HL-60 (cell line): ENCODE data around the gene WNT11.

Experiments used
- DNase-seq, 2 experiments: peaks; one replicate each; pipeline ENCODE4 v3.0.0-alpha.2; 2010 to 2020; ENCODE audit warnings: low read depth in 1 of 2, low spot score in 1 of 2
- H3K27ac ChIP-seq: fragments of 250-450 bp; sonication (Bioruptor Pico); replicated peaks from 2 replicates; pipeline ENCODE4 v1.5.1; 2020; ENCODE audit warnings: mild to moderate bottlenecking, moderate library complexity
- H3K27me3 ChIP-seq: fragments of 250-450 bp; sonication (Bioruptor Pico); 2 replicates; pipeline ENCODE4 v1.5.1; 2021; ENCODE audit warnings: mild to moderate bottlenecking, moderate library complexity; ENCODE audit not compliant: insufficient read depth, poor library complexity, severe bottlenecking
- H3K4me3 ChIP-seq: replicated peaks from 2 replicates; pipeline ENCODE4 v1.5.1; 2011; ENCODE audit warnings: mild to moderate bottlenecking, control low read depth, low read length; ENCODE audit not compliant: insufficient read depth
- GABPA ChIP-seq: IDR thresholded peaks from 2 replicates; pipeline ENCODE4 v1.6.1; 2012; ENCODE audit warnings: low read depth
- POLR2AphosphoS5 ChIP-seq: IDR thresholded peaks from 2 replicates; pipeline ENCODE4 v1.6.1; 2012; ENCODE audit warnings: low read depth
- SPI1 ChIP-seq: IDR thresholded peaks from 2 replicates; pipeline ENCODE4 v1.6.1; 2012; ENCODE audit warnings: low read depth, mild to moderate bottlenecking, borderline replicate concordance
- TF ChIP-seq, protein P1 (sequence below): IDR thresholded peaks from one replicate; pipeline ENCODE4 v1.5.1; 2011; ENCODE audit warnings: low read length, control low read depth, inconsistent platforms; ENCODE audit not compliant: insufficient read depth
- TF ChIP-seq, protein P2 (sequence below): IDR thresholded peaks from 2 replicates; pipeline ENCODE4 v1.6.1; 2012; ENCODE audit warnings: low read depth; ENCODE audit not compliant: insufficient replicate concordance

The WNT11 gene

DNA sequence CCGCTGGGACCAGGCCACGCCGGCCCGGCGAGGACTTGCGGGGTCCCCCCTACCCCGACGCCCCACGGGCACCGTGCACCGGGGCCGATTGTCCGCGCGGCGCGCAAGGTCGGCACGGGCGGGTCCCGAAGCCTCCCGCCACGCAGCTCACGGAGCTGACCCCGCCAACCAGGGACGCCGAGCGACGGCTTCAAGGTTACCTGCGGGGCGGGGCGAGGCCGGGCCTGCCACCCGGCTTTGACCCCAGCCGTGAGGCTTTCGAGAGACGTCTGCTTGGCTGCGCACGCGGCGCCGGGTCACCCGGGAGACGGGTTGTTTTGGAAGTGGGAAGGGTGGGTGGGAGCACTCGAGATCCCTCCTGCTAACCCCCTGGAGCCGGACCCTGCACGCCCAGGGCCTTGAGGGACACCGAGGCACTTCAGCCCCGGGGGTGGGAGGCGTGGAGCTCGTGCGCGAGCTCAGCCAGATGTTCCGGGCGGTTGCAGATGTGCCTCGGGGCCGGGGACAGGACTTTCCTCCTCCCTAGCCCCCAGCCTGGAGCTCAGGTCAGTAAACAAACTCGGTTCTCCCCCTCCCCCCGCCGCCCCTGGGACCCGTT lies 3.2 kb upstream of the WNT11 start:
- DNase-seq, result no peak
- TF ChIP-seq, protein P1, sequence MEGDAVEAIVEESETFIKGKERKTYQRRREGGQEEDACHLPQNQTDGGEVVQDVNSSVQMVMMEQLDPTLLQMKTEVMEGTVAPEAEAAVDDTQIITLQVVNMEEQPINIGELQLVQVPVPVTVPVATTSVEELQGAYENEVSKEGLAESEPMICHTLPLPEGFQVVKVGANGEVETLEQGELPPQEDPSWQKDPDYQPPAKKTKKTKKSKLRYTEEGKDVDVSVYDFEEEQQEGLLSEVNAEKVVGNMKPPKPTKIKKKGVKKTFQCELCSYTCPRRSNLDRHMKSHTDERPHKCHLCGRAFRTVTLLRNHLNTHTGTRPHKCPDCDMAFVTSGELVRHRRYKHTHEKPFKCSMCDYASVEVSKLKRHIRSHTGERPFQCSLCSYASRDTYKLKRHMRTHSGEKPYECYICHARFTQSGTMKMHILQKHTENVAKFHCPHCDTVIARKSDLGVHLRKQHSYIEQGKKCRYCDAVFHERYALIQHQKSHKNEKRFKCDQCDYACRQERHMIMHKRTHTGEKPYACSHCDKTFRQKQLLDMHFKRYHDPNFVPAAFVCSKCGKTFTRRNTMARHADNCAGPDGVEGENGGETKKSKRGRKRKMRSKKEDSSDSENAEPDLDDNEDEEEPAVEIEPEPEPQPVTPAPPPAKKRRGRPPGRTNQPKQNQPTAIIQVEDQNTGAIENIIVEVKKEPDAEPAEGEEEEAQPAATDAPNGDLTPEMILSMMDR, result no peak
- TF ChIP-seq GABPA (no peak), SPI1 (no peak), POLR2AphosphoS5 (no peak)
- TF ChIP-seq, protein P2, sequence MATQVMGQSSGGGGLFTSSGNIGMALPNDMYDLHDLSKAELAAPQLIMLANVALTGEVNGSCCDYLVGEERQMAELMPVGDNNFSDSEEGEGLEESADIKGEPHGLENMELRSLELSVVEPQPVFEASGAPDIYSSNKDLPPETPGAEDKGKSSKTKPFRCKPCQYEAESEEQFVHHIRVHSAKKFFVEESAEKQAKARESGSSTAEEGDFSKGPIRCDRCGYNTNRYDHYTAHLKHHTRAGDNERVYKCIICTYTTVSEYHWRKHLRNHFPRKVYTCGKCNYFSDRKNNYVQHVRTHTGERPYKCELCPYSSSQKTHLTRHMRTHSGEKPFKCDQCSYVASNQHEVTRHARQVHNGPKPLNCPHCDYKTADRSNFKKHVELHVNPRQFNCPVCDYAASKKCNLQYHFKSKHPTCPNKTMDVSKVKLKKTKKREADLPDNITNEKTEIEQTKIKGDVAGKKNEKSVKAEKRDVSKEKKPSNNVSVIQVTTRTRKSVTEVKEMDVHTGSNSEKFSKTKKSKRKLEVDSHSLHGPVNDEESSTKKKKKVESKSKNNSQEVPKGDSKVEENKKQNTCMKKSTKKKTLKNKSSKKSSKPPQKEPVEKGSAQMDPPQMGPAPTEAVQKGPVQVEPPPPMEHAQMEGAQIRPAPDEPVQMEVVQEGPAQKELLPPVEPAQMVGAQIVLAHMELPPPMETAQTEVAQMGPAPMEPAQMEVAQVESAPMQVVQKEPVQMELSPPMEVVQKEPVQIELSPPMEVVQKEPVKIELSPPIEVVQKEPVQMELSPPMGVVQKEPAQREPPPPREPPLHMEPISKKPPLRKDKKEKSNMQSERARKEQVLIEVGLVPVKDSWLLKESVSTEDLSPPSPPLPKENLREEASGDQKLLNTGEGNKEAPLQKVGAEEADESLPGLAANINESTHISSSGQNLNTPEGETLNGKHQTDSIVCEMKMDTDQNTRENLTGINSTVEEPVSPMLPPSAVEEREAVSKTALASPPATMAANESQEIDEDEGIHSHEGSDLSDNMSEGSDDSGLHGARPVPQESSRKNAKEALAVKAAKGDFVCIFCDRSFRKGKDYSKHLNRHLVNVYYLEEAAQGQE, result no peak
- H3K4me3 ChIP-seq, result peak overlapping the region; percentile 46
- H3K27ac ChIP-seq, result no peak overlapping the region
- peaks cover 47% of the 10 kb centered on the region for H3K27me3 ChIP-seq

DNA sequence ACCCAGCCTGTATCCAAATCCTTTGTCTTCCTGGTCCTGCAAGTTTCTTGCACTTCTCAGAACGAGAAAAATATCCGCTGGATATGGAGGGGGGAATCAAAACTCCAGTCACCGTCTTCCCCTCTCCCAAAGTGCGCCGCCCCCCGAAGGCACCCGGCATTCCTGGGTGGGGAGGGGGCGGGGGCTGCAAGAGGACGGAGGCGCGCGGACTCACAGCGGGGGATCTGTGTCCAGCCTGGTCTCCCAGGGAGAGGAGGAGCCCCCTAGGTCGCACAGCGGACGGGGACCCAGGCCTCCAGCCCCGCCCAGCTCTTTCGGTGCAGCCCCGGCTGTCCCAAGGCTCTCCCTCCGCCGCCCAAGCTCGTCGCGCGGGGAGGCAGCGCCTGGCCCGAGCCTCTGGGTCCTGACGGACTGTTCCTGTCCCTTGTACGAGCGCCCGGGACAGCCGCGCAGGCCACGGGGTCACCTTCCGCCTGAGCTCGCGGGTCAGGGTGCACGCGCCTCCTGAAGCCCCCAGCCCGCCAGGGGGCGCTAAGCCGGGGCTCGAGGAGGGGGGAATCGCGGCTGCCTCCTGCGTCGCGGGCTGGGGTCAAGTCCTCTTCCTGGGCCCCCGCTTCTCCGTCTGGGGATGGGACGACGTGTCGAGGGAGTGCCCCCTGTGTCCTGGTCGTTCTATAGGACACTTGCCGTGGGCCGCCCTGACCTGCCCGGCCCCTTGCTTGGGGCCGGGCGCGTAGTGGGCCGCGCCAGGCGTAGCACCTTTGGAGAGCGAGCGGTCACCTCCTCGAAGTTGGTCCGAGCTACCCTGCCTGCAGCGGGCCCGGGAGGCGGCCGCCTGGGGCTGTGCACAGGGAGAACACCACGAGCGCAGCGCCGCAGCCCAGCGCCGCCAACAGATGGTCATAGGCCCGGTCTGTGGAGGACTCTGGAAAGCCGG lies 2.4 kb upstream of the WNT11 start:
- peak; percentile 66 to 68 for DNase-seq
- H3K4me3 ChIP-seq, result peak overlapping the region; percentile 46
- no peak for TF ChIP-seq SPI1
- TF ChIP-seq, protein P2, result no peak
- TF ChIP-seq GABPA, result no peak
- TF ChIP-seq, protein P1, result peak; percentile 49
- TF ChIP-seq POLR2AphosphoS5, result no peak
- H3K27ac ChIP-seq, result no peak overlapping the region
- peaks cover 52% of the 10 kb centered on the region for H3K27me3 ChIP-seq

DNA sequence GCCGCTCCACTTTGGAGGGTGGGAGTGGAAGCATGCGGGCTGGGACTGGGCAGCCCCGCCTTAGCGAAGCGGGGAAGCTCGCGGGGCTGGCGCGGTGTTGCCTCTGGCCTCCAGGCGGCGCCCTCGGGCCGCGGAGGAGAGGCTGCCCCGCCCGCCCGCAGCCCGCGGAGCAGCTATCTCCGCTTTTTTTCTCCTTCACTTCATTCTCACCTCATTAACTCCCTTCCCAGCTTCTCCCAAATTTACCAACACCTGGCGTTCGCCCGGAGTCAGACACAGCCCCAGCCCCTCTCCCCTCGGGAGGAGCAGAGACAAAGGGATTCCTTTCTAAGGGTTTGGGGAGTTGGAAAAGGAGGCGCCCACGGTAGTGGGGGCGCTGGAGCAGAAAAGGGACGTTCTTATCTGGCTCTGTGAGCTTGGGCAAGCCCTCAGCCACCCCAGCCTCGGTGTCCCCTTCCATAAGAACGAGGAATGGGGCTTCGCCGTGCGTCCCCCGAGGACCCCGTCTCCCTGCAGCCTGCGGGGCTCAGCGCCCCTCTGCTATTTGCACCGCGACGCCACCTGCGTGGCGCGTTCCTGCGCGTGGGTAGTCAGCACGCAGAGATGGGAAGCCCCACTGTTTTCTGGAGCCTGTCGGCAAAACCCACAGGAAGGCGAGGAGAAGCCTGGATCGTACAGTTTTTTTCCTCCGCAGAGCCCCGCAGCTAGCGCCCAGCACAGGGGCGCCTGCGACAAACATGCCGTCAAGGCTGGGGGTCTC lies 1.5 kb upstream of the WNT11 start:
- Histone ChIP-seq H3K27ac (no peak overlapping the region), H3K27me3 (peaks cover 50% of the 10 kb centered on the region), H3K4me3 (peak overlapping the region; percentile 46)
- peak; percentile 43 to 67 for DNase-seq
- no peak for TF ChIP-seq GABPA
- TF ChIP-seq, protein P1, result peak; percentile 96
- TF ChIP-seq, protein P2, result no peak
- TF ChIP-seq POLR2AphosphoS5, result no peak
